HG02610 (cell line): ENCODE results near the gene FOXC2.

Experiments used
- ATAC-seq: cut with Tn5 transposase; IDR thresholded peaks from one replicate; pipeline ENCODE4 v1.9.1; 2021; ENCODE audit warnings: mild to moderate bottlenecking, moderate library complexity; ENCODE audit not compliant: unreplicated experiment

Gene FOXC2

GRCh38 chr16:86566601-86566965, at the start of gene FOXC2:
TSS of gene FOXC2 (plus strand) at chr16:86566829. CDS start at chr16:86567336, 507 bp downstream.
- ATAC-seq = no peak

GRCh38 chr16:86517033-86517432, 49.6 kb upstream of the FOXC2 start:
- no peak for ATAC-seq

GRCh38 chr16:86517652-86518258, 48.9 kb upstream of the FOXC2 start:
- ATAC-seq = no peak

- ATAC-seq = no peak
Observed at GRCh38 chr16:86519007-86519648, 47.5 kb upstream of the FOXC2 start.

GRCh38 chr16:86519649-86520316, 46.8 kb upstream of the FOXC2 start:
- ATAC-seq = no peak

- ATAC-seq = no peak
Observed at GRCh38 chr16:86520317-86521210, 46.1 kb upstream of the FOXC2 start.

GRCh38 chr16:86521236-86522197, 45.1 kb upstream of the FOXC2 start:
- ATAC-seq = no peak

- no peak for ATAC-seq
Observed at GRCh38 chr16:86522634-86523033, 44.0 kb upstream of the FOXC2 start.

- no peak for ATAC-seq
Observed at GRCh38 chr16:86523166-86523740, 43.4 kb upstream of the FOXC2 start.

- no peak for ATAC-seq
Observed at GRCh38 chr16:86524029-86524428, 42.6 kb upstream of the FOXC2 start.

GRCh38 chr16:86525696-86526095, 40.9 kb upstream of the FOXC2 start:
- no peak for ATAC-seq

- ATAC-seq = no peak
Observed at GRCh38 chr16:86527366-86527765, 39.3 kb upstream of the FOXC2 start.

GRCh38 chr16:86528061-86528929, 38.3 kb upstream of the FOXC2 start:
- no peak for ATAC-seq

- ATAC-seq = no peak
Observed at GRCh38 chr16:86529160-86529559, 37.5 kb upstream of the FOXC2 start.

GRCh38 chr16:86530251-86531190, 36.1 kb upstream of the FOXC2 start:
- no peak for ATAC-seq

- no peak for ATAC-seq
Observed at GRCh38 chr16:86531191-86531545, 35.5 kb upstream of the FOXC2 start.

- no peak for ATAC-seq
Observed at GRCh38 chr16:86531641-86532525, 34.7 kb upstream of the FOXC2 start.
